ENCODE measurements around the gene TOP3B.
A peak's percentile ranks its signal among the peaks of the same experiment; 100 is the strongest.

The TOP3B gene

GRCh38 chr22:21961886-21962654, 20.5 kb downstream of the TOP3B start:
- DNase-seq (ENCODE audit: low read depth), result peak; percentile 40

- DNase-seq (ENCODE audit: low read depth), result no peak
Measured at GRCh38 chr22:21961127-21961867, 21.3 kb downstream of the TOP3B start.

DNA sequence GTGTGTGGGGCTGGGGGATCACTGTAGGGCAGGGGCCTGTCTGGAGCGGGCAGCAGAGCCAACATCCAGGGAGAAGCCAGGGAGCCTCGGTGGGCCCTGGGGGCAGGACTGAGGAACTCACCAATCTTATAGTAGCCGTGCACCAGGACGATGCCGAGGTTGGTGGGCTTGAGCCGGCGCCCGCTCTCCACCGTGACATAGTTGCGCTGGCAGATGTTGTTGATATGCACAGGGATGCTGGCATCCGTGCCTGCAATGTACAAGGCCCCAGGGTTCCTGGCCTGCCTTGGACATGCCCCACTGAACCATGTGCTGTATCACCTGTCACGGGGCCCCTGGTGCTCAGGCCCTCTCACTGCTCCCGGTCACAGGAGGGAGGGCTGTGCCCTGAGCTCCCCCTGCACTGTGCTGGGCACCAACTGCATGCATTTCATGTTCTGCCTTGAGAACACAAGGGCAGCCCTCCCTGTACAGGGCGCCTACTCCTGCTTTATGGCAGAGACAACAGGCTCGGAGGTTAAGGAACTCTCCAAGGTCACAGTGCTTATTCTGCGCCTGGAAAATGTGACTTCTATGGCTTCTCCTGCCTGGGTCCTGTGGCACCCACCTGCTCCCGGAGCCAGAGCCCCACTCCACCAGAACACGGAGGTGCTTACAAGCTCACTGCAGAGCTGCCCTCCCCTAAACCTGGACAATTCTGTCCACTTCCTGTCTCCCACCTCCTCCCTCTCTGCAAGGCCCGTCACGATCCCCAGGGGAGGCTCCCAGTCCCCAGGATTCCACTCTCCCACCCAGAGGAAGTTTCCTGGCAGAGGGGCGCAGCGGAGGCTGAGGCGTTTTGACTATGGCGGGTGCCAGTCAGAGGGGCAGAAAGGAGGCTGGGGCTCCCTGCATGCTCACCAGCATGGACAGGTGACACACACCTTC, 22.1 kb downstream of the TOP3B start:
- no peak for DNase-seq (ENCODE audit: low read depth)

DNA sequence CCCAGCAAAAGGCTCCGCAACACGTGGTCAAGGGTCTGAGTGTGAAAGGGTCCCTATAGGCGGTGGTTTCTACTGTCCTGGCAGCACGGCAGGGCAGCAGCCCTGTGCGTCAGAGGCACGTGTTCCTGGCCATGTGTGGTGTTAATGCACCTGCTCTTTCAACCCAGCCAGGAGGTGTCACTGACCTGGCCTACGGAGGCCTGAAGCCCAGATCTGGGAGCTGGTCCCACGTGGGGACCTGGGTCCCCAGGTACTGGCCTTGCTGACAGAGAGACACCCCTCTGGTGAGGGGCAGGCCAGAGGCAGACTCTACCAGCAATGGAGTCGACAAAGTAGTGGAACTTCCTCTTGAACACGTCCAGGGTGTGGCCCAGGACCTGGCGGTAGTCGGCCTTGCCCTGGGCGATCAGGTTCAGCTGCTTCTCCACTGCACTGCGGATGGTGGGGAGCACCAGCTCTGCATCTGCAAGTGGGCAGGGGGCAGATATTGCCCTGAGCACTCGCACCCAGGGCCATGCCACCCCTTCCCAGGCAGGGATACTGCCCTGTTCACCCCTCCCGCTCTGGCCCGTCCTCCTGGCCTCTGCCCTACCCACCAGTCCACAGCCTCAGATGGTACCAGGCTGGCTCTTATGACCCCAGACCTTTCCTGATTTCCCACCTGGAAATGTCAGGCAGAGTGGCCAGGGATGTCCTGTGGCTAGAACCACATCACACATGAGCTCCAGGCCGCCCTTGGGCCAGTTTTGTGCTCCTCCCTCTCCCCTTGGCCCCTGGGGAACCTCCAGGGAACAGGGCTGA, 23.1 kb downstream of the TOP3B start:
- no peak for DNase-seq (ENCODE audit: low read depth)

DNA sequence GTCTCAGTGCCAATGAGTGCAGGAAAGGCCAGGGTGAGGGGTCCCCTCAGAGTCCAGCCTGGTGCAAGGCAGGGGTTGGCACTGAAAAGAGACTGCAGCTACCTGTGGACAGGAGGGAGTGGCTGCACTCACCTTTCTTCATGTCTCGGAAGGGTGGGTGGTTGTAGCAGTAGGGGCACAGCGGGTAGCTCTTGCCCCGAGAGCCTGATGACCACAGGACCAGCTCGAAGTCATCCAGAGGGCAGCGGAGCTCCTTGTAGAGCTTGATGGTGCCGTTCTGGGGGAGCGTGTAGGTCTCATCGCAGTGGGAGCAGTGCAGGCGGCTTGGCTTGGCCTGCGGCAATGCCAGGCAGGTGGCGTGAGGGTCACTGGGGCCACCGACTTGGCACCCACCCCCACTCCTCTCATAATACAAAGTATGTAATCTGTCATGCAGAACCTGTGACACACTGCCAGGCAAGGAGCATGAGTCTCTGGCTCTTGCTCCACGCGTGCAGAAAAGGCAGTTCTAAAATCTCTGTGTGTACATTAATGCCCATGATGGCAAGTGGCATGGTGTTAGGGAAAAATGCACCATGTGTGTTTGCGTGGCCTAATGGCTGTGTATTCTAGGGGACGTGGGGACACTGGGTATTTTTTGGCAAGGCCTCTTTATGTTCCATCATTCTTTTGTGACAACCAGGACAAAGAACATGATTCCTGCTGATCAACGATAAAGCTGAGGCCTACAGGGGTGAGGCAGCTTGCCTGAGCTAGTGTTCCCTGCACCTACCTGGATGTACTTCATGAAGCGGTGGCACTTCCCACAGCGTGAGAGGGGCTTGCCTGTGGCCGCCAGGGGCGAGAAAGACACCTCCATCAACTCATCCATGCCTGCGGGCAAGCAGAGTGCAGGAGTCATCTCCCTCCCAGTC, 24.0 kb downstream of the TOP3B start:
- DNase-seq (ENCODE audit: low read depth), result no peak

DNA sequence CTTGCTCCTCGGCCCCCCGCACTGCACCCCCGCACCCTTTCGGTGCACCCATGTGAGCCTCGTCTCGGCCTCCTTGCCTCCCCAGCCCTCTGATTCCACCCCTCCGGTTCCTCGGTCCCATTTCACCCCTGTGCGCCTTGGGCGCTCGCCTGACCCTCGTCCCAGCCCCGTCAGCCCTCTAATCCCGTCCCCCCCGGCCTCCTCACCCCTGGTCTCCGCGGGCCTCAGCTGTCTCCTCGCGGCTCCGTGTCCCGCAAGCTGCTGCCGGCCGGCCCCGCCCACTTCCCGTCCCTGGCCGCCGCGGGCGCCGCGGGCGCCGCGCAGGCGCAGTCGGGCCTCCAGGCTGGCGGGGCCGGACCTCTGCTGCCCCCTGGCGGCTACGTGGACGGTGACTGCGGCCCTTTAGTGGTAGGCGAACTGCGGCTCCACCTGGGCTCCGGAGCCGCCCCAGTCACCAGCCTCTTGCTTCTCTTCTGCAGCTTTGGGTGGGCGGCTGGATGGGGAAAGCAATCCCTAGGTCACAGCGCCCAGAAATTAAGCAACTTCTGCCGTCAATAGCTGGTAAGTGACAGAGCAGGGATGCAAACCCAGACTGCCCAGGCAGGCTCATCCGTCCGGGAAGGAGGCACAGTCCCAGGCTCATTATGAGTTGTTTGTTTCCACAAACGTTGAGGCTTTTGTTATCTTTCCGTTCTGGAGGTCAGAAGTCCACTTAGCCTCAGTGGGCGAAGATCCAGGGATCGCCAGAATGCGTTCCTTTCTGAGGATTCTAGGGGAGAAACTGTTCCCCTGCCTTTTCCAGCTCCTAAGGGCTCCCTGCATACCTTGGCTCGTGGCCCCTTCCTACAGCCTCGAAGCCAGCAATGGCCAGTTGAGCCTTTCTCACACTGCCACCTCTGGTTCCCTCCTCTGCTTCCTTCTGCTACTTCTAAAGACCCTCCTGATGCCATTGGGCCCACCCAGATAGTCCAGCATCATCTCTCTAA, 29.7 kb downstream of the TOP3B start, which contains the start of gene PPM1F:
TSS of gene PPM1F (minus strand) at position 263 of the 986 bp plus-strand sequence. CDS start 6,800 bp downstream, outside the sequence.
- peak; percentile 81 for DNase-seq (ENCODE audit: low read depth)

- peak; percentile 58 for DNase-seq (ENCODE audit: low read depth)
Measured at GRCh38 chr22:21951931-21952465, 30.6 kb downstream of the TOP3B start.

GRCh38 chr22:21951062-21951461, 31.5 kb downstream of the TOP3B start:
- DNase-seq (ENCODE audit: low read depth), result no peak

DNA sequence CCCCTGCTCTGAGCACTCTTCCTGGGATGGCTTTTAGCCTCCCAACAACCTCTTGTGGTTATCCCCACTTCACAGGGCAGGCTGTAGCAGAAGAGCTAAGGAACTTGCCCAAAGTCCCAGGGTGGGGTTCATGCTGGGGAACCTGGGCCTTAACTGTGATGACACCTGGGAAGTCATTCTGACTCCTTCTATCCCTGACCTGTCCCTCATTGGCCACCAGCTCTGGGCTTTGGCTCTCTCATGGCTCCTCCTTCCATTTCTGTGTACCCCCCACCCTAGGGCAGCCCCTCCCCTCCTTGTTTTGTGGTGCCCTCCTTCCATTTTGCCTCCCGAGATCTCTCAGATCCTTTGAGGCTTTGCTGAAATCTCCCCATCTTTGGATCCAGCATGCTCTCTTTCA, 32.6 kb downstream of the TOP3B start:
- no peak for DNase-seq (ENCODE audit: low read depth)

DNA sequence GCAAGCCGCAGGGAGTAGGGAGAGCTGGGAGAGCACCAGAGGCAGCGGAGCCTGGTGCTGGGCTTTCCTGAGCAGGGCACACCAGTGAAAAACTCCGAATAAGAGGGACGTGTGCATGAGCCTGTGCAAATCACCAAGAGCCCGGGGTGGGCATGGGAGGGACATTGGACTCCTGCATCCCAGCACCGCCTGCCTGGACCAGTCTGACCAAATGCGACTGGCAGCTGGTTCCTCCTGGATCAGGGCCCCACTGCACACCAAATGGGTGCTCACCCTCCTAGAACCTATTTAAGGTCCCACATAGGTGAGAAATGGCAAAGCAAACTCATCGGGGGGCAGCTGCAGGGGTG, 33.0 kb downstream of the TOP3B start:
- DNase-seq (ENCODE audit: low read depth), result no peak

DNA sequence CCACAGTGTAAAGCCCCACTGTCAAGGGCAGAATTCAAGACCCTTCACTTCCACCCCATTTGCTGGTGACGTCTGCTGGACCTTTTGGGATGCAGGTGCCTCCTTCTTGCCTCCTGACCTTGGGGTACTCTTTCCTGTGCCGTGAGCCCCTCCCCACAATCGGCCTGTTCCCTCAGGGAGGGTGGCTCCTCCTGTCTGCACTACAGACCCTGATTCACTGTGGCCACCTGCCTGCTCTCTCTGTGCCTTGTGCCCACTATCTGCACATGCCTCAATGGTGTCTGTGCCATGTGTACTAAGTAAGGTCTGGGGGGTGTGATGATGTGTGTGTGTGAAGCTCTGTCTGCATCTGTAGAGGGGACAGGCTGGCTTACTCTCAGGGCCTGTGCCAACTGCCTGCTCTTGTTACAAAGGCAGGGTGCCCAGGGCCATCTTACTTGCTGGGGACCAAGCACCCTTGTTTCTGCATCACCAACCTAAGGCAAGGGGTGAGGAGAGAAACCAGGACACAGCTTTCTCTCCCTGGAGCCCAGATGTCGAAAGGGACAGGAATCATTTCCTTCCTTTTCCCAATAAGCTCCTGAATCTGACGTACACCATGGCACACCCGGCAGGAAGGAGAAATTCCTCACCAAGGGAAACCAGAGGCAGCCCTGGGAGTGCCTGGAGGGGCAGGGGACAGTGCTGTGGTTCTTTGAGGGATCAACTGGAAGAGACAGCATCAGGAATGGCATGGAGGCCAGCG, 33.6 kb downstream of the TOP3B start:
- no peak for DNase-seq (ENCODE audit: low read depth)

DNA sequence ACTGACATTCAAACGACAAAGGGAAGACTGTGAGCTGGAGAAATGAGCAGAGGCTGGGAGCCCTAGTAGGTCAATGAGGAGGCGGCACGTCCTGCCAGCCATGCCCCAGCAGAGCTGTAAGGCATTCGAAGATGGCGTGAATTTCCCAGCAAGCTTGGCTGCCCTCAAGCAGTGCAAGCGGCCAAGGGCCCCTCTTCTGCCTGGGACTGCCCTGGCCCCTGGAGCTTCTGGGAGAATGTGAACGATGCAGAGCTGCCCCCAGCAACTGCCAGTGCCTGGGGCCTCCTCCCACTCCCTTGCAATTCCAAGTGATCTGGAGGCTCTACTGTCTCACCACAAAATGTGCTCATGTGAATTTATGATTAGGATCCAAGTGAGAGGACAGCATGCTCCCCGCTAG, 34.2 kb downstream of the TOP3B start:
- no peak for DNase-seq (ENCODE audit: low read depth)

DNA sequence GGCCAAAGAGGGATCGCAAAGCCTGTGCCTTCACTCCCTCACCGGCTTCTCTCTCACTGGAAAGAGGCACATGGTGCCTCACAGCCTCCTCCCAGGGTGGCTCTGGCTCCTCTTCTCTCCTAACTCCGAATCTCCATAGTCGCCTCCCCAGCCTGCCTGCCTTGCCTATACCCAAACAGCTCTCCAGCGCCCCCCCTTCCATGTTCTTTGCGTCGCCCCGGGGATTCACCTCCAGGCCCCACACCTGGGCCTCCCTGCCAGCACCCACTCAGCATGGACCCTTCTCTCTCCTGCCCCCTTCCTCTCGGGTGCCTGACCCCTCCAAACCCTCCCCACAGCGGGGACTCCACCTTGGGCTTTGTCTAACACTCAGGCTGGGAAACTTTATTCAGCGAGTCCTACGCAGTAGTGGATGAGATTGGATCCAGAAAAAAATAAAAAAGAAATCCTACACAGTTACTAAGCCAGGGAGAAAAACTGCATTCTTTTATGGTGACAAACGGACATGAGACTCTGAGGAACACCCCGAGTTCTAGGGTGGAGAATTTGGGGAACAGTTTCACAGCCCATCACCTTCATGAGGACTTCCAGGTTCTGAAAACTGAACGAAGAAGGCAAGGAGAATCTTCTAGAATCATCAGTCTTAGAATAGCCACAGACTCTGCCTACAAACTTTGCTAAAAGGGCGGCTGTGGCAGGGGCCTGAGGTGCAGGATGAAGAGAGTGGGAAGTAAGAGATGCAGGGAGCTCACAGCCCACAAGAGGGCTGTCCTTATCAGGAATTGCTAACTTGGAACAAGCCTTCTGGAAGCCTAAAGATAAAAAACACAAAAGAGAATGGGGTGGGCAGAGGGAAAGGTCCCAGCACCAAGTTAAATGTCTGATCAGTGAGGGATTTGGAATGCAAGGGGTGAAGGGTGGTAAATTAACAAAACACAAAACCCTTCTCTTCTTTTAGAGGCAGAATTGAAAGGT, 35.3 kb downstream of the TOP3B start:
- peak; percentile 74 for DNase-seq (ENCODE audit: low read depth)

GRCh38 chr22:21946262-21946925, 36.2 kb downstream of the TOP3B start:
- no peak for DNase-seq (ENCODE audit: low read depth)

- no peak for DNase-seq (ENCODE audit: low read depth)
Measured at GRCh38 chr22:21945453-21946261, 36.9 kb downstream of the TOP3B start.

DNA sequence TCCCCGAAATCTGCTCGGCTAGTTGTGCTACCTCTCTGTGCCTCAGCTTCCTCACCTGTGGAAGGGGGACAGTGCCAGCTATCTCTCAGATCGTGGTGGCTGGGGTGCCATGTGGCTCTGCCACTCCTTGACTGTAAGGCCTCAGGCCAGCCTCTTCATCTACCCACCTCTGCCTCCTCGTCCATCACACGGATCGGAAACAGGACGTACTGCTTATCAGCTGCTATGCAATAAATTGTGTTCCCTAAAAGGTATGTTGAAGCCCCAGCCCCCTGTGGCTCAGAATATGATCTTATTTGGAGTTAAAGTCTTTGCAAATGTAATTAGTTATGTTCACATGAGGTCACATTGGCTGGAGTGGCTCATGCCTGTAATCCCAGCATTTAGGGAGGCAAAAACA, 37.7 kb downstream of the TOP3B start:
- DNase-seq (ENCODE audit: low read depth), result no peak
